ENCODE data around the gene PXT1. TPM values are rescaled to one million over a fixed set of nuclear protein-coding genes. Genes with fewer than 3 reads are reported as not detected.
A peak's percentile ranks its signal among the peaks of the same experiment; 100 is the strongest.

The PXT1 gene
- total and polyA plus RNA-seq, 9 of the 15 experiments (the other 6 are each of a cell fraction or from before 2014, with no cell fraction given), result 0.09 to 0.11 (median 0.10) TPM; not detected in 5

DNA sequence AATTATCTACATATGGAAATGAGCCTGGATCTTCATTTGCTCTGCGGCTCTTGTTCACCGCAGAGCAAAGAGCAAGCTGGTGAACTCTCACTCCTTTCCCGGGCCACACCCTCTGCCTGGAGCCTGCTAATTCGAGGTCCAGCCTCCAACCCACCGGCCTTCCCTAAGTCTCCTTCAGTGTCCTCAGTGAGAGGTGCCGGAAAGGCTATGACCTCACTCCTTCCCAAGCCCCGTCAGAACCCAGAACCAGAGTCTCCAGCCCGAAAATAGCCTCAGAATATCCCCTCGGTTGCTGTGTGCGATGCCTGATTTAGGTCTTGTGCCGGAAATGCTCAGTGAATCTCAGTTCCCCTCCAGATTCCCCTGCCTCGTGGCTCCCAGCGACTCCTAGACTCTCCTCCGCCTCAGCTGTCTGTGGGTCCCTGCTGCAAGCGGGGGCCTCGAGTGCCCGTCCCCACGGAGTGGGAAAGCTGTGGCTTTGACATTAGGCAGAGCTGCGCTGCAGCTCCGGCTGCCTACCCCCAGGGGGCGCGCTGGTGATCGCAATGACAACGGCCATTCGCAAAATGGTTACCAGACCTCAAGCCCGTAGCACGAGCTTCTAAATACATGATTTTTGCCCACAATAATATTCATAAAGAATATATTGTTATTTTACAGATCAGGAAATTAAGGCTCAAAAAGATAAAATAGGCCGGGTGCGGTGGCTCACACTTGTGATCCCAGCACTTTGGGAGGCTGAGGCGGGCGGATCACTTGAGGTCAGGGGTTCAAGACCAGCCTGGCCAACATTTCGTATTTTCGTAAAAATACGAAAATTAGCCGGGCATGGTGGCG lies 101.8 kb downstream of the PXT1 start (continued):
- TF ChIP-seq, protein P1, sequence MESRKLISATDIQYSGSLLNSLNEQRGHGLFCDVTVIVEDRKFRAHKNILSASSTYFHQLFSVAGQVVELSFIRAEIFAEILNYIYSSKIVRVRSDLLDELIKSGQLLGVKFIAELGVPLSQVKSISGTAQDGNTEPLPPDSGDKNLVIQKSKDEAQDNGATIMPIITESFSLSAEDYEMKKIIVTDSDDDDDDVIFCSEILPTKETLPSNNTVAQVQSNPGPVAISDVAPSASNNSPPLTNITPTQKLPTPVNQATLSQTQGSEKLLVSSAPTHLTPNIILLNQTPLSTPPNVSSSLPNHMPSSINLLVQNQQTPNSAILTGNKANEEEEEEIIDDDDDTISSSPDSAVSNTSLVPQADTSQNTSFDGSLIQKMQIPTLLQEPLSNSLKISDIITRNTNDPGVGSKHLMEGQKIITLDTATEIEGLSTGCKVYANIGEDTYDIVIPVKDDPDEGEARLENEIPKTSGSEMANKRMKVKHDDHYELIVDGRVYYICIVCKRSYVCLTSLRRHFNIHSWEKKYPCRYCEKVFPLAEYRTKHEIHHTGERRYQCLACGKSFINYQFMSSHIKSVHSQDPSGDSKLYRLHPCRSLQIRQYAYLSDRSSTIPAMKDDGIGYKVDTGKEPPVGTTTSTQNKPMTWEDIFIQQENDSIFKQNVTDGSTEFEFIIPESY (CRISPR knock-in tag; IDR thresholded peaks at IDR 0.05), result peak; percentile 41; the same call in 1 of the 2 replicates
- TF ChIP-seq ZFPM2 (CRISPR knock-in tag; IDR thresholded peaks at IDR 0.05) (no peak), PRMT5 (CRISPR knock-in tag; IDR thresholded peaks at IDR 0.05) (0 out of 2 replicates have a peak, but pooled peaks have one; percentile 24), CBX3 (IDR thresholded peaks at IDR 0.05; ENCODE audit: borderline replicate concordance in 1 of 2, low read length in 2 of 2) (peak in 1 of 2 experiments; percentile 81; a peak in 2 of 3 replicates), MAZ (CRISPR knock-in tag; conservative IDR thresholded peaks at IDR 0.05 in 1 of 2, IDR thresholded peaks at IDR 0.05 in 1 of 2) (peak; percentile 28 to 77; a peak in 2 of 4 replicates), ARID1B (IDR thresholded peaks at IDR 0.05) (no peak; the same call in 1 of the 2 replicates), SMARCE1 (IDR thresholded peaks at IDR 0.05) (peak; percentile 42; the same call in 1 of the 2 replicates), CBX2 (IDR thresholded peaks at IDR 0.05; ENCODE audit: insufficient read depth, low read length, poor library complexity, severe bottlenecking) (no peak), TBL1XR1 (IDR thresholded peaks at IDR 0.05; ENCODE audit: low read length in 2 of 2) (0 out of 4 replicates have a peak, but pooled peaks of 1 of the 2 experiments have one; percentile 12), CC2D1A (IDR thresholded peaks at IDR 0.05) (peak; percentile 55; the same call in 1 of the 2 replicates), ERF (CRISPR knock-in tag; IDR thresholded peaks at IDR 0.05) (no peak), HEY1 (CRISPR knock-in tag; IDR thresholded peaks at IDR 0.05; ENCODE audit: borderline replicate concordance) (no peak)
- TF ChIP-seq, protein P2, sequence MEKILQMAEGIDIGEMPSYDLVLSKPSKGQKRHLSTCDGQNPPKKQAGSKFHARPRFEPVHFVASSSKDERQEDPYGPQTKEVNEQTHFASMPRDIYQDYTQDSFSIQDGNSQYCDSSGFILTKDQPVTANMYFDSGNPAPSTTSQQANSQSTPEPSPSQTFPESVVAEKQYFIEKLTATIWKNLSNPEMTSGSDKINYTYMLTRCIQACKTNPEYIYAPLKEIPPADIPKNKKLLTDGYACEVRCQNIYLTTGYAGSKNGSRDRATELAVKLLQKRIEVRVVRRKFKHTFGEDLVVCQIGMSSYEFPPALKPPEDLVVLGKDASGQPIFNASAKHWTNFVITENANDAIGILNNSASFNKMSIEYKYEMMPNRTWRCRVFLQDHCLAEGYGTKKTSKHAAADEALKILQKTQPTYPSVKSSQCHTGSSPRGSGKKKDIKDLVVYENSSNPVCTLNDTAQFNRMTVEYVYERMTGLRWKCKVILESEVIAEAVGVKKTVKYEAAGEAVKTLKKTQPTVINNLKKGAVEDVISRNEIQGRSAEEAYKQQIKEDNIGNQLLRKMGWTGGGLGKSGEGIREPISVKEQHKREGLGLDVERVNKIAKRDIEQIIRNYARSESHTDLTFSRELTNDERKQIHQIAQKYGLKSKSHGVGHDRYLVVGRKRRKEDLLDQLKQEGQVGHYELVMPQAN (IDR thresholded peaks at IDR 0.05; ENCODE audit: borderline replicate concordance), result no peak
- TF ChIP-seq, protein P3, sequence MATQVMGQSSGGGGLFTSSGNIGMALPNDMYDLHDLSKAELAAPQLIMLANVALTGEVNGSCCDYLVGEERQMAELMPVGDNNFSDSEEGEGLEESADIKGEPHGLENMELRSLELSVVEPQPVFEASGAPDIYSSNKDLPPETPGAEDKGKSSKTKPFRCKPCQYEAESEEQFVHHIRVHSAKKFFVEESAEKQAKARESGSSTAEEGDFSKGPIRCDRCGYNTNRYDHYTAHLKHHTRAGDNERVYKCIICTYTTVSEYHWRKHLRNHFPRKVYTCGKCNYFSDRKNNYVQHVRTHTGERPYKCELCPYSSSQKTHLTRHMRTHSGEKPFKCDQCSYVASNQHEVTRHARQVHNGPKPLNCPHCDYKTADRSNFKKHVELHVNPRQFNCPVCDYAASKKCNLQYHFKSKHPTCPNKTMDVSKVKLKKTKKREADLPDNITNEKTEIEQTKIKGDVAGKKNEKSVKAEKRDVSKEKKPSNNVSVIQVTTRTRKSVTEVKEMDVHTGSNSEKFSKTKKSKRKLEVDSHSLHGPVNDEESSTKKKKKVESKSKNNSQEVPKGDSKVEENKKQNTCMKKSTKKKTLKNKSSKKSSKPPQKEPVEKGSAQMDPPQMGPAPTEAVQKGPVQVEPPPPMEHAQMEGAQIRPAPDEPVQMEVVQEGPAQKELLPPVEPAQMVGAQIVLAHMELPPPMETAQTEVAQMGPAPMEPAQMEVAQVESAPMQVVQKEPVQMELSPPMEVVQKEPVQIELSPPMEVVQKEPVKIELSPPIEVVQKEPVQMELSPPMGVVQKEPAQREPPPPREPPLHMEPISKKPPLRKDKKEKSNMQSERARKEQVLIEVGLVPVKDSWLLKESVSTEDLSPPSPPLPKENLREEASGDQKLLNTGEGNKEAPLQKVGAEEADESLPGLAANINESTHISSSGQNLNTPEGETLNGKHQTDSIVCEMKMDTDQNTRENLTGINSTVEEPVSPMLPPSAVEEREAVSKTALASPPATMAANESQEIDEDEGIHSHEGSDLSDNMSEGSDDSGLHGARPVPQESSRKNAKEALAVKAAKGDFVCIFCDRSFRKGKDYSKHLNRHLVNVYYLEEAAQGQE (IDR thresholded peaks at IDR 0.05; ENCODE audit: borderline replicate concordance), result peak; percentile 86
- TF ChIP-seq, protein P3 (CRISPR knock-in tag; IDR thresholded peaks at IDR 0.05; ENCODE audit: low read depth), result no peak
